WTC11 (cell line): Measurements from ENCODE around the gene TBC1D22A. TPM values are rescaled to one million over a fixed set of nuclear protein-coding genes. Genes with fewer than 3 reads are reported as not detected.
A peak's percentile ranks its signal among the peaks of the same experiment; 100 is the strongest.

Experiments
- ATAC-seq: fragments of 200-7000 bp; cut with Tn5 transposase; 2 replicates; pipeline ENCODE4 v1.10.0; 2021; ENCODE audit warnings: mild to moderate bottlenecking, moderate library complexity
- CTCF ChIA-PET: fragments of 300-600 bp; sonication (Branson Sonifier 250); formaldehyde crosslinking; loops from one replicate; lab custom pipeline; 2021; ENCODE audit warnings: antibody characterized with exemption; lab: Charles Lee
- POLR2A ChIA-PET: fragments of 350-600 bp; sonication (Branson Sonifier 250); formaldehyde crosslinking; loops from one replicate; lab custom pipeline; 2021; ENCODE audit warnings: antibody characterized with exemption; lab: Charles Lee
- DNase-seq: peaks from one replicate; pipeline ENCODE4 v3.0.0; 2021; ENCODE audit warnings: low spot score
- H3K27ac Mint-ChIP-seq: 2 replicates; pipeline ENCODE4 v1.8.0; 2021; ENCODE audit warnings: mixed read lengths
- H3K27me3 Mint-ChIP-seq: 2 replicates; pipeline ENCODE4 v1.8.0; 2021; ENCODE audit warnings: low read depth, mild to moderate bottlenecking, moderate library complexity, mixed read lengths
- H3K36me3 Mint-ChIP-seq: 2 replicates; pipeline ENCODE4 v1.8.0; 2021; ENCODE audit warnings: mixed read lengths
- H3K4me1 Mint-ChIP-seq: 2 replicates; pipeline ENCODE4 v1.8.0; 2022; ENCODE audit warnings: mixed read lengths
- H3K4me3 Mint-ChIP-seq: 2 replicates; pipeline ENCODE4 v1.8.0; 2021; ENCODE audit warnings: mild to moderate bottlenecking, moderate library complexity, mixed read lengths
- H3K9me3 Mint-ChIP-seq: 2 replicates; pipeline ENCODE4 v1.8.0; 2021; ENCODE audit warnings: mixed read lengths
- ATF2 ChIP-seq: sonication (generic); formaldehyde crosslinking; IDR thresholded peaks from 2 replicates; pipeline ENCODE4 v1.8.1; 2022; ENCODE audit warnings: low read depth, missing genetic modification reagents, borderline replicate concordance
- CBFB ChIP-seq: sonication (generic); formaldehyde crosslinking; IDR thresholded peaks from 2 replicates; pipeline ENCODE4 v1.8.1; 2022; ENCODE audit warnings: mild to moderate bottlenecking, low read depth, missing genetic modification reagents
- CREB1 ChIP-seq: sonication (generic); formaldehyde crosslinking; IDR thresholded peaks from 2 replicates; pipeline ENCODE4 v1.8.0; 2023; ENCODE audit warnings: mild to moderate bottlenecking, missing genetic modification reagents
- E2F1 ChIP-seq: sonication (generic); formaldehyde crosslinking; IDR thresholded peaks from 2 replicates; pipeline ENCODE4 v1.8.0; 2022; ENCODE audit warnings: mild to moderate bottlenecking, missing genetic modification reagents
- ELF4 ChIP-seq: sonication (generic); formaldehyde crosslinking; IDR thresholded peaks from 2 replicates; pipeline ENCODE4 v1.8.1; 2022; ENCODE audit warnings: low read depth, mild to moderate bottlenecking, moderate library complexity, missing genetic modification reagents
- EMX1 ChIP-seq: fragments of 250-450 bp; sonication (Bioruptor Pico); IDR thresholded peaks from 2 replicates; pipeline ENCODE4 v1.8.0; 2021; ENCODE audit warnings: mild to moderate bottlenecking
- ETV6 ChIP-seq: sonication (generic); formaldehyde crosslinking; IDR thresholded peaks from 2 replicates; pipeline ENCODE4 v1.8.1; 2022; ENCODE audit warnings: mild to moderate bottlenecking, missing genetic modification reagents
- IRF1 ChIP-seq: sonication (generic); formaldehyde crosslinking; IDR thresholded peaks from 2 replicates; pipeline ENCODE4 v1.8.0; 2023; ENCODE audit warnings: missing genetic modification reagents
- IRF2 ChIP-seq: sonication (generic); formaldehyde crosslinking; IDR thresholded peaks from 2 replicates; pipeline ENCODE4 v1.8.0; 2022; ENCODE audit warnings: low read depth, missing genetic modification reagents, borderline replicate concordance
- OVOL2 ChIP-seq: fragments of 250-450 bp; sonication (Bioruptor Pico); IDR thresholded peaks from 2 replicates; pipeline ENCODE4 v1.9.0; 2021; ENCODE audit warnings: mild to moderate bottlenecking, borderline replicate concordance
- PREB ChIP-seq: sonication (generic); formaldehyde crosslinking; IDR thresholded peaks from 2 replicates; pipeline ENCODE4 v1.8.1; 2022; ENCODE audit warnings: mild to moderate bottlenecking, missing genetic modification reagents, moderate library complexity, borderline replicate concordance
- PRRX2 ChIP-seq: fragments of 250-450 bp; sonication (Bioruptor Pico); IDR thresholded peaks from 2 replicates; pipeline ENCODE4 v1.8.0; 2021; ENCODE audit warnings: mild to moderate bottlenecking
- RELA ChIP-seq: sonication (generic); formaldehyde crosslinking; IDR thresholded peaks from 2 replicates; pipeline ENCODE4 v1.8.1; 2022; ENCODE audit warnings: missing genetic modification reagents, mild to moderate bottlenecking, borderline replicate concordance
- RORB ChIP-seq: fragments of 250-450 bp; sonication (Bioruptor Pico); IDR thresholded peaks from 2 replicates; pipeline ENCODE4 v1.9.0; 2021; ENCODE audit warnings: mild to moderate bottlenecking
- SMAD3 ChIP-seq: sonication (generic); formaldehyde crosslinking; IDR thresholded peaks from 2 replicates; pipeline ENCODE4 v1.8.0; 2022; ENCODE audit warnings: missing genetic modification reagents, mild to moderate bottlenecking, borderline replicate concordance
- SMAD4 ChIP-seq: sonication (generic); formaldehyde crosslinking; IDR thresholded peaks from 2 replicates; pipeline ENCODE4 v1.8.0; 2022; ENCODE audit warnings: mild to moderate bottlenecking, missing genetic modification reagents
- TP53 ChIP-seq: sonication (generic); formaldehyde crosslinking; IDR thresholded peaks from 2 replicates; pipeline ENCODE4 v1.8.1; 2023; ENCODE audit warnings: mild to moderate bottlenecking, missing genetic modification reagents
- ZBTB43 ChIP-seq: sonication (generic); formaldehyde crosslinking; IDR thresholded peaks from 2 replicates; pipeline ENCODE4 v1.8.1; 2023; ENCODE audit warnings: mild to moderate bottlenecking, missing genetic modification reagents
- ZNF138 ChIP-seq: sonication (generic); formaldehyde crosslinking; conservative IDR thresholded peaks from 2 replicates; pipeline ENCODE4 v1.8.1; 2022; ENCODE audit warnings: mild to moderate bottlenecking, moderate library complexity, missing genetic modification reagents
- ZNF219 ChIP-seq: sonication (generic); formaldehyde crosslinking; IDR thresholded peaks from 2 replicates; pipeline ENCODE4 v1.8.0; 2023; ENCODE audit warnings: missing genetic modification reagents, mild to moderate bottlenecking, borderline replicate concordance
- ZNF263 ChIP-seq: sonication (generic); formaldehyde crosslinking; IDR thresholded peaks from 2 replicates; pipeline ENCODE4 v1.8.1; 2022; ENCODE audit warnings: low read depth, mild to moderate bottlenecking, moderate library complexity, missing genetic modification reagents
- ZNF416 ChIP-seq: fragments of 250-450 bp; sonication (Bioruptor Pico); IDR thresholded peaks from 2 replicates; pipeline ENCODE4 v1.9.0; 2021; ENCODE audit warnings: mild to moderate bottlenecking, inconsistent platforms
- ZNF512 ChIP-seq: sonication (generic); formaldehyde crosslinking; IDR thresholded peaks from 2 replicates; pipeline ENCODE4 v1.8.1; 2022; ENCODE audit warnings: missing genetic modification reagents, borderline replicate concordance
- total RNA-seq: library from RNA; stranded (reverse); gene quantifications from 3 replicates; pipeline ENCODE4 v1.2.3, GENCODE V29; 2021

The TBC1D22A gene
- total RNA-seq, 1 experiment from 2014 or later: 18.1 TPM

- no peak for TF ChIP-seq OVOL2 (CRISPR knock-in tag)
- no peak for TF ChIP-seq SMAD4 (CRISPR knock-in tag)
- no peak for TF ChIP-seq RORB (CRISPR knock-in tag)
- TF ChIP-seq SMAD3 (CRISPR knock-in tag): no peak
- TF ChIP-seq PRRX2 (CRISPR knock-in tag): no peak
- TF ChIP-seq ZBTB43 (CRISPR knock-in tag): no peak
- TF ChIP-seq CBFB (CRISPR knock-in tag): no peak
- no peak for TF ChIP-seq ZNF219
- TF ChIP-seq ETV6 (CRISPR knock-in tag): no peak
- TF ChIP-seq ZNF512: no peak
- no peak for TF ChIP-seq PREB
- no peak for TF ChIP-seq EMX1 (CRISPR knock-in tag)
- TF ChIP-seq RELA (CRISPR knock-in tag): no peak
- no peak for TF ChIP-seq ZNF416 (CRISPR knock-in tag)
- TF ChIP-seq ATF2: no peak
- ChIA-PET POLR2A (interaction anchor here (0.6 kb wide), 1 partner anchor 10 kb away, joined by 5 read pairs; no protein-coding TSS in a partner anchor), CTCF (no interaction called here)
- no peak overlapping the region for H3K4me3 Mint-ChIP-seq
- H3K9me3 Mint-ChIP-seq: no peaks in the 10 kb centered on the region
- H3K4me1 Mint-ChIP-seq: peaks cover 7% of the 10 kb centered on the region
- ATAC-seq (no peak), DNase-seq (no peak)
- peak overlapping the region; percentile 49 for H3K27ac Mint-ChIP-seq
- H3K27me3 Mint-ChIP-seq: no peaks in the 10 kb centered on the region
- peaks cover 5% of the 10 kb centered on the region; the same call in 1 of the 2 replicates for H3K36me3 Mint-ChIP-seq
Observed at GRCh38 chr22:46726066-46726985, 36.1 kb upstream of the TBC1D22A start.

- no peak overlapping the region for H3K4me3 Mint-ChIP-seq
- CTCF ChIA-PET: no interaction called here
- no peak for ATAC-seq
Observed at GRCh38 chr22:46726986-46727317, 35.5 kb upstream of the TBC1D22A start.

GRCh38 chr22:46727813-46728364, 34.6 kb upstream of the TBC1D22A start:
- no peak for DNase-seq
- Mint-ChIP-seq H3K27ac (no peak overlapping the region), H3K27me3 (no peaks in the 10 kb centered on the region), H3K4me3 (no peak overlapping the region), H3K4me1 (peaks cover 21% of the 10 kb centered on the region), H3K9me3 (no peaks in the 10 kb centered on the region), H3K36me3 (peaks cover 5% of the 10 kb centered on the region; the same call in 1 of the 2 replicates)
- CTCF ChIA-PET: interaction anchor here (1.3 kb wide), 1 partner anchor 164 kb away, joined by 5 read pairs; no protein-coding TSS in a partner anchor
- ATAC-seq: no peak
- POLR2A ChIA-PET: no interaction called here
- TF ChIP-seq IRF2 (CRISPR knock-in tag): no peak
- no peak for TF ChIP-seq ELF4 (CRISPR knock-in tag)
- TF ChIP-seq SMAD3 (CRISPR knock-in tag): no peak
- no peak for TF ChIP-seq ZNF416 (CRISPR knock-in tag)
- TF ChIP-seq IRF1 (CRISPR knock-in tag): no peak
- no peak for TF ChIP-seq TP53 (CRISPR knock-in tag)
- TF ChIP-seq E2F1 (CRISPR knock-in tag): no peak
- TF ChIP-seq ZNF263 (CRISPR knock-in tag): no peak
- TF ChIP-seq ZNF138 (CRISPR knock-in tag): no peak

More at GRCh38 chr22:46726986-46727317, 35.5 kb upstream of the TBC1D22A start:
- no peak for TF ChIP-seq CREB1 (CRISPR knock-in tag)
- H3K9me3 Mint-ChIP-seq: no peaks in the 10 kb centered on the region
- peaks cover 14% of the 10 kb centered on the region for H3K4me1 Mint-ChIP-seq
- DNase-seq: no peak
- peak overlapping the region; percentile 46; the same call in 1 of the 2 replicates for H3K27ac Mint-ChIP-seq
- no peaks in the 10 kb centered on the region for H3K27me3 Mint-ChIP-seq
- peaks cover 5% of the 10 kb centered on the region; the same call in 1 of the 2 replicates for H3K36me3 Mint-ChIP-seq
- POLR2A ChIA-PET: interaction anchor here (0.6 kb wide), 1 partner anchor 11 kb away, joined by 5 read pairs; no protein-coding TSS in a partner anchor
